ENCODE results near the gene MARVELD2. TPM values are rescaled to one million over a fixed set of nuclear protein-coding genes. Genes with fewer than 3 reads are reported as not detected.
"Not testable (repeated sequence)": the region's sequence is repeated elsewhere in the genome, so short reads cannot be mapped to it uniquely, and the experiment has no call there.

Gene MARVELD2, protein sequence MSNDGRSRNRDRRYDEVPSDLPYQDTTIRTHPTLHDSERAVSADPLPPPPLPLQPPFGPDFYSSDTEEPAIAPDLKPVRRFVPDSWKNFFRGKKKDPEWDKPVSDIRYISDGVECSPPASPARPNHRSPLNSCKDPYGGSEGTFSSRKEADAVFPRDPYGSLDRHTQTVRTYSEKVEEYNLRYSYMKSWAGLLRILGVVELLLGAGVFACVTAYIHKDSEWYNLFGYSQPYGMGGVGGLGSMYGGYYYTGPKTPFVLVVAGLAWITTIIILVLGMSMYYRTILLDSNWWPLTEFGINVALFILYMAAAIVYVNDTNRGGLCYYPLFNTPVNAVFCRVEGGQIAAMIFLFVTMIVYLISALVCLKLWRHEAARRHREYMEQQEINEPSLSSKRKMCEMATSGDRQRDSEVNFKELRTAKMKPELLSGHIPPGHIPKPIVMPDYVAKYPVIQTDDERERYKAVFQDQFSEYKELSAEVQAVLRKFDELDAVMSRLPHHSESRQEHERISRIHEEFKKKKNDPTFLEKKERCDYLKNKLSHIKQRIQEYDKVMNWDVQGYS
- under 1 TPM; 0.31 to 0.40 TPM for total RNA-seq

- Mint-ChIP-seq H3K9me3 (no peaks in the 10 kb centered on the region), H3K36me3 (peaks cover 12% of the 10 kb centered on the region), H3K4me3 (peak within 1 kb of the TSS; percentile 54), H3K4me1 (ENCODE audit: low read depth) (peaks cover 2% of the 10 kb centered on the region), H3K27me3 (no peaks in the 10 kb centered on the region), H3K27ac (no peak within 1 kb of the TSS)
- POLR2A ChIA-PET = no interaction called here
- CTCF ChIA-PET = no interaction called here
- peak; percentile 61 for DNase-seq
- intact Hi-C loops (cut with micrococcal nuclease) = loop anchor here (10.0 kb wide), 1 partner anchor 80 kb away; the partner anchor contains the start of gene OCLN
Observed at GRCh38 chr5:69414885-69415583, at the start of gene MARVELD2. MARVELD2 (plus strand) TSS chr5:69415116; CDS start chr5:69419386, 4,270 bp downstream.

DNA sequence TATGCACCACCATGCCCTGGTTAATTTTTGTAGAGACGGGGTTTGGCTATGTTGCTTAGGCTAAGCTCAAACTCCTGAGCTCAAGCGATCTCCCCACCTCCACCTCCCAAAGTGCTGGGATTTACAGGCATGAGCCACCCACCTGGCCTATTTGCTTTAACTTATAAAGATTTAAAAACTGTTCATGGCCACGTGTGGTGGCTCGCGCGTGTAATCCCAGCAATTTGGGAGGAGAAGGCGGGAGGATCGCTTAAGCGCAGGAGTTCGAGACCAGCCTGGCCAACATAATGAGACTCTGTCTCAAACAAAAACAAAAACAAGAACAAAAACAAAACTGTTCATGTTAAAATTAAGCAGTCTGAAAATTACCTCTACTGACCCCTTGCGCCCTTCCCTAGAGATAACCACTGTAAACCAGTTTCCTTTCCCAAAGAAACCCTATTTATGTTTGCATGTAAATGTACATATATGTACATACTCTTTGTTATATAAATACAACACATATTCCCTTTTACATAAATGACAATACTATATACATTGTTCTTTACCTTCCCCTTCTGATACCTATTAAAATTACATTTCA is 47.1 kb upstream of the MARVELD2 start:
- Mint-ChIP-seq H3K36me3 (peaks cover 31% of the 10 kb centered on the region), H3K4me3 (peak overlapping the region; percentile 98), H3K27me3 (no peaks in the 10 kb centered on the region), H3K9me3 (no peaks in the 10 kb centered on the region), H3K4me1 (ENCODE audit: low read depth) (peaks cover 45% of the 10 kb centered on the region), H3K27ac (peak overlapping the region; percentile 97)
- intact Hi-C loops (cut with micrococcal nuclease) = loop anchor here (2.0 kb wide), 1 partner anchor 325 kb away; no protein-coding TSS in a partner anchor
- DNase-seq = no peak
- CTCF ChIA-PET = no interaction called here
- POLR2A ChIA-PET = interaction anchor here (0.9 kb wide), 1 partner anchor 35 kb away, joined by 3 read pairs; the partner anchor contains the start of gene CCDC125

DNA sequence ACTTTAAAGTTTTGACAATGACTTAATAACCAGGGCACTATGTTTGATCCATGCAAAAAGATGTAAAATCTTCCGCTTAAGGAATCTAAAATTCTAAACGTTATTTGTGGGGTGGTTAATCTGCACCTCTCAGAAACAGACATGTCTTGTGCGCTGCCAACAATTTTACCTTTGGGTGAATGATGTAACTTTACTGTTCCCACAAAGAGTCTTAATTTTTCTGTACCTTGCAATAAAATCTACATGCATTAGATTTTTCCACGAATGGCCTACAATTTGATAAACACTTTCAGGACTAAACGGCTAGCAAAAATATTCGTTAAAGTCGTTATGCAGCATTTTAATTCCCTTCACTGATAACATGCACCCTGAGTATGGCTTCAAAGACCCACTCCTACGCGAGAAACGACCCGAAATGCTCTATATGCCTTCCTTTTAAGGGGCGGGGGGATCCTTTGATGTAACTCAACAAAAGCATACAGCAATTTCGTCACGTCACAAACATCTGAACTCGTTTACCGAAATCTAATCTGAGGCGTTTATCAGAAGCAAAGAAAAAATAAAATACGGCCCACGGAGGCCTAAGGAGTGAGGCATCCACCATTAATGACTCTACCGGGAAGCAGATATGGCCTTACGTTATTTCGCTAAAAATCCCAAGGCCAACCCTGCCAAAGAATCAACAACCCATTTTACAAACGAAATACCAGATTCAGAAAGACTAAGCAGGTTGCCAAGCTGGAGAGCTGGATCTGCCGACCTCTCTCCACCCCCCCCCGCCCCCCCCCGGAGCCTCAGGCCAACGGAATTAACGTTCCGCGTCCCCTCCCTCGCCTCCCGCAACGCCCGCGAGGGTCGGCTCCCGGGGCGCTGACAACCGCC is 46.2 kb upstream of the MARVELD2 start:
- Mint-ChIP-seq H3K27ac (peak overlapping the region; percentile 97), H3K9me3 (no peaks in the 10 kb centered on the region), H3K4me1 (ENCODE audit: low read depth) (peaks cover 47% of the 10 kb centered on the region), H3K36me3 (peaks cover 27% of the 10 kb centered on the region), H3K4me3 (peak overlapping the region; percentile 98), H3K27me3 (no peaks in the 10 kb centered on the region)
- intact Hi-C loops (cut with micrococcal nuclease) = loop anchor here (1.0 to 2.0 kb wide), 5 partner anchors 134 to 326 kb away; partner anchors contain the start of genes CCNB1, CDK7 and CENPH
- ChIA-PET CTCF (interaction anchor here (2.0 kb wide), 1 partner anchor 275 kb away, joined by 9 read pairs; the partner anchor contains the start of gene SLC30A5), POLR2A (interaction anchor here (0.9 to 1.7 kb wide), 2 partner anchors 36 to 275 kb away, joined by 3 to 5 read pairs; partner anchors contain the start of genes CCDC125 and SLC30A5)
- no peak for DNase-seq

DNA sequence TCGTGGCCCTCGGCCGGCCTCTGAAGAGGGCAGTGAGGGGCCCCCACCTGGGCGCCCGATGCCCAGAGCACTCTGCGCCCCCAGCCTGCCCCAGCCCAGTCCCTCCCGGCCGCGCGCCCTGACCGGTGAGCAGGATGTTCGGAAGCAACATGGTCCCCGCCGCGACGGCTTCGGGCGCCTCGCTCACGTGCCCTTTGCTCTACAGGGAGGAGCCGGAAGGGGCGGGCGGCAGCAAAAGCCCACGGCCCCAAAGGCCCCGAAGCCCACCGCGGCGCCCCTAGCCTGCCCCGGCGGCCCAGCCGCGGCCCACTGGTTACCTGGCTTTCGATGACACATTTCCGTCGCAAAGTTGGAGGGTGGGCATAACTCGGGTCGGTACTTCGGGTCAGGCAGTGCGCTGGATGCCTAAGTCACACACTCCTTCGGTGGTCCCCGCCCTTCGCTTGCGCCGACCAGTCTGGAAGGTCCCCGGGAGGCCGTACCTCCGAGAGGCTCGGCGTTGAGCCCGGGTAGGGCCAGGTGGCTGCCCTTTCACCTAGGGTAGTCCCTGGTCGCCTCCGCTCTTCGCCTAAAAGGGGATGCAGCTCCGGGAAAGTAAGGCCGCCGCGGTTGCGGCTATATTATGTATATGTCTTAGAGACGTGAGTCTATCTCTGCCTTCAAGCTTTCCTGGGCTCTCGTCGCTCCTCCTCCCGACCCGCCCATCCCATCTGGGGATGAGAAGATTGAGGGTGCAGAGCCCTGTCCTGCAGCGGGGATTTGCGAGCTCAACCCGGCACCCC is 45.4 kb upstream of the MARVELD2 start, which contains the start of the genes AK6, RAD17 and TAF9:
TSS of gene AK6 (minus strand) at position 181 of the 782 bp plus-strand sequence. CDS start at position 151, 30 bp downstream.
TSS of gene RAD17 (plus strand) at position 479 of the 782 bp plus-strand sequence. CDS start 2,391 bp downstream, outside the sequence.
TSS of gene TAF9 (minus strand) at position 181 of the 782 bp plus-strand sequence. CDS start 3,783 bp downstream, outside the sequence.
- Mint-ChIP-seq H3K4me3 (peak within 1 kb of the TSS; percentile 98), H3K9me3 (no peaks in the 10 kb centered on the region), H3K36me3 (peaks cover 24% of the 10 kb centered on the region), H3K27ac (peak within 1 kb of the TSS; percentile 97), H3K4me1 (ENCODE audit: low read depth) (peaks cover 44% of the 10 kb centered on the region), H3K27me3 (no peaks in the 10 kb centered on the region)
- POLR2A ChIA-PET = interaction anchor here (1.7 kb wide), 1 partner anchor 276 kb away, joined by 5 read pairs; the partner anchor contains the start of gene SLC30A5
- CTCF ChIA-PET = interaction anchor here (1.1 to 2.0 kb wide), 2 partner anchors 35 to 276 kb away, joined by 4 to 9 read pairs; partner anchors contain the start of gene SLC30A5
- DNase-seq = peak; percentile 94
- intact Hi-C loops (cut with micrococcal nuclease) = loop anchor here (1.0 to 2.0 kb wide), 6 partner anchors 135 to 327 kb away; partner anchors contain the start of genes CCNB1, CDK7 and CENPH

GRCh38 chr5:69370335-69370734 is 44.6 kb upstream of the MARVELD2 start:
- Mint-ChIP-seq H3K27ac (peak overlapping the region; percentile 96), H3K4me3 (peak overlapping the region; percentile 91), H3K36me3 (peaks cover 17% of the 10 kb centered on the region), H3K4me1 (ENCODE audit: low read depth) (peaks cover 37% of the 10 kb centered on the region)
- not testable (repeated sequence) for H3K9me3 Mint-ChIP-seq, H3K27me3 Mint-ChIP-seq
- intact Hi-C loops (cut with micrococcal nuclease) = loop anchor here (1.0 kb wide), 1 partner anchor 277 kb away; no protein-coding TSS in a partner anchor
- ChIA-PET CTCF (interaction anchor here (0.5 to 2.0 kb wide), 3 partner anchors 9 to 277 kb away, joined by 4 to 9 read pairs (median 5); partner anchors contain the start of gene SLC30A5), POLR2A (interaction anchor here (1.7 kb wide), 1 partner anchor 277 kb away, joined by 5 read pairs; the partner anchor contains the start of gene SLC30A5)
- DNase-seq = peak; percentile 39

DNA sequence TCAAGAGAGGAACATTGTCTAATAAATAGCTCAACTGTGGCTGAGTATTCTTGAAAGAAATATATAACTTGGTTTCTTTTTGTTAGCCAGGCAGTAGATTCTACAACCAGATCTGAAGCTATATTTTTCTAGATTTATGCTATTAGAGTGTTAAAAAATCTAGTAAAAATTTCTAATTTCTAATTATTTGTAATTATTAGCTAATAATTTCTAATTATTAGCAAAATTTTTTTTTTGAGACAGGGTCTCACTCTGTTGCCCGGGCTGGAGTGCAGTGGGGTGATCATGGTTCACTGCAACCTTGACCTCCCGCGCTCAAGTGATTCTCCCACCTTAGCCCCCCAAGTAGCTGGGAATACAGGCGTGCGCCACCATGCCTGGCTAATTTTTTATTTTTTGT is 42.5 kb upstream of the MARVELD2 start:
- ChIA-PET CTCF (interaction anchor here (0.6 to 1.7 kb wide), 4 partner anchors 38 to 329 kb away, joined by 3 to 9 read pairs (median 4); partner anchors contain the start of gene SLC30A5), POLR2A (interaction anchor here (0.7 to 0.8 kb wide), 2 partner anchors 13 to 231 kb away, joined by 3 read pairs; no protein-coding TSS in a partner anchor)
- Mint-ChIP-seq H3K36me3 (peaks cover 15% of the 10 kb centered on the region), H3K9me3 (no peaks in the 10 kb centered on the region), H3K4me3 (no peak overlapping the region), H3K4me1 (ENCODE audit: low read depth) (peaks cover 28% of the 10 kb centered on the region), H3K27ac (no peak overlapping the region), H3K27me3 (no peaks in the 10 kb centered on the region)
- DNase-seq = no peak
- intact Hi-C loops (cut with micrococcal nuclease) = no loop called here

DNA sequence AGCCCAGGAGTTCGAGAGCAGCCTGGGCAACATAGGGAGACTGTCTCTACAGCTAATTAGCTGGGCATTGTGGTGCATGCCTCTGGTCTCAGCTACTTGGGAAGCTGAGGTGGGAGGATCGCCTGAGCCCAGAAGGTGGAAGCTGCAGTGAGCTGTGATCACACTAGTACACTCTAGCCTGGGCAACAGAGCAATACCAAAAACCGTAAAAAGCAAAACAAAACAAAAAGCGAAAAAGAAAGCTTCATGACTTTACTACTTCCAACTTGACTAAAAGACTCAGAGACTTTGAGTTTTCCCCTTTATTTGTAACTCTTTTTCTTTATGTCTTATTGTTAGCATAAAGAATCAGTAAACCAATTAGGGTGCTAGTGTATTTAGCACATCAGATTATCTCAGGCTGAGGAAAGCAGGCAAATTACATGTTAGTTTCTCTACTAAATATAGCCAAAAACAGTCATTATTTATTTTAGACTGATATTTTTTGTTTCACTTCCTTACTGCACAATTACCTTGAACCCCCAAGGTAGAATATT is 39.9 kb upstream of the MARVELD2 start:
- Mint-ChIP-seq H3K27me3 (no peaks in the 10 kb centered on the region), H3K4me1 (ENCODE audit: low read depth) (peaks cover 16% of the 10 kb centered on the region), H3K4me3 (no peak overlapping the region), H3K9me3 (no peaks in the 10 kb centered on the region), H3K36me3 (peaks cover 11% of the 10 kb centered on the region), H3K27ac (no peak overlapping the region)
- no peak for DNase-seq
- intact Hi-C loops (cut with micrococcal nuclease) = no loop called here
- ChIA-PET POLR2A (no interaction called here), CTCF (interaction anchor here (0.6 kb wide), 1 partner anchor 31 kb away, joined by 3 read pairs; no protein-coding TSS in a partner anchor)

DNA sequence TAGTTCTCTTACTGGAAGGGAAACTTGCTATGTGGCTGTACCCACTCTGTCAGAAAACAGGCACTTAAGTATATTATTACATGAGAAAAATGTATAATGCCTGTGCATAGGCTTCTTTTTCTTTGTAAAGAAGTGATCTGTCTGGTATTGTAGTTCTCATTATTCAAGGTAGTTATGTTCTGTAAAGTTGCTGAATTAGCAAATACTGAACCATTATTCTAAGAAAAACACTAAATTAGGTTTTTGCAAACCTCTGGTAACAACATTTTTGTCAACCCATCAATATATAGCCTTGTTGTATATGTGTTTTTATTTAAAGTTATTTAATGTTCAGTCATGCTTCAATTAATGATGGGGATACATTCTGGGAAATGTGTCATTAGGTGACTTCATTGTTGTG is 36.5 kb upstream of the MARVELD2 start:
- Mint-ChIP-seq H3K9me3 (no peaks in the 10 kb centered on the region), H3K4me1 (ENCODE audit: low read depth) (no peaks in the 10 kb centered on the region), H3K36me3 (peaks cover 12% of the 10 kb centered on the region), H3K27ac (no peak overlapping the region), H3K27me3 (no peaks in the 10 kb centered on the region), H3K4me3 (no peak overlapping the region)
- no peak for DNase-seq
- intact Hi-C loops (cut with micrococcal nuclease) = no loop called here
- ChIA-PET POLR2A (no interaction called here), CTCF (no interaction called here)

DNA sequence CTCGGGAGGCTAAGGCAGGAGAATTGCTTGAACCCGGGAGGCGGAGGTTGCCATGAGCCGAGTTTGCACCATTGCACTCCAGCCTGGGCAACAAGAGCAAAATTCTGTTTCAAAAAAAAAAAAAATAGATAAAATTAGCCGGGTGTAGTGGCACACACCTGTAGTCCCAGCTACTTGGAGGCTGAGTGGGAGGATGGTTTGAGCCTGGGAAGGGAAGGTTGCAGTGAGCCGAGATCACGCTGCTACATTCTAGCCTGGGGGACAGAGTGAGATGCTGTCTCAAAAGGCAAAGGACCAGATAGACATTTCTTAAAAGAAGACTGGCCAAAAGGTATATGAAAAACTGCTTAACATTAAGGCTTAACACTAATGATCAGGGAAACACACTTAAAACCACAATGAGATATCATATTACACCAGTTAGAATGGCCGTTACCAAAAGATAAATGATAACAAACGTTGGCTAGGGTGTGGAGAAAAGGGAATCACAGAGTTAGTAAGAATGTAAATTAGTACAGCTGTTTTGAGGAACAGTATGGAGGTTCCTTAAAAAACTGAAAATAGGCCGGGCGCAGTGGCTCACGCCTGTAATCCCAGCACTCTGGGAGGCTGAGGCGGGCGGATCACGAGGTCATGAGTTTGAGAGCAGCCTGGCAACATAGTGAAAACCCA is 10.1 kb upstream of the MARVELD2 start:
- no peaks in the 10 kb centered on the region for H3K9me3 Mint-ChIP-seq
- DNase-seq = no peak
- no peak overlapping the region for H3K4me3 Mint-ChIP-seq
- no peak overlapping the region for H3K27ac Mint-ChIP-seq
- intact Hi-C loops (cut with micrococcal nuclease) = no loop called here
- ChIA-PET CTCF (no interaction called here), POLR2A (no interaction called here)
- no peaks in the 10 kb centered on the region for H3K27me3 Mint-ChIP-seq
- H3K36me3 Mint-ChIP-seq = peaks cover 30% of the 10 kb centered on the region
- H3K4me1 Mint-ChIP-seq (ENCODE audit: low read depth) = no peaks in the 10 kb centered on the region

All from activated CD4-positive, alpha-beta memory T cell treated with anti-CD3 and anti-CD28 coated beads for 36 hours (primary cell).